ENCODE data around the gene CCAR1.

Gene CCAR1

GRCh38 chr10:68727146-68727545, 6.1 kb downstream of the CCAR1 start:
- Histone ChIP-seq H3K4me3 (ENCODE audit: low read length in 2 of 2) (no peak overlapping the region), H2BK15ac (ENCODE audit: low read length) (no peak overlapping the region), H3K4me2 (ENCODE audit: insufficient read depth, low read length, poor library complexity, severe bottlenecking) (no peak overlapping the region), H3K4ac (ENCODE audit: low read length) (no peak overlapping the region), H3K36me3 (replicated peaks in 1 of 2; ENCODE audit: control insufficient read depth in 2 of 2, insufficient read depth in 2 of 2, low read length in 2 of 2) (peaks cover 34 to 94% of the 10 kb centered on the region in 2 donors), H3K79me1 (ENCODE audit: low read depth, low read length) (peaks cover 6% of the 10 kb centered on the region), H3K23ac (ENCODE audit: low read depth, low read length, poor library complexity) (no peak overlapping the region), H3K9me3 (replicated peaks in 1 of 2; ENCODE audit: control insufficient read depth in 2 of 2, insufficient read depth in 1 of 2, low read depth in 1 of 2, low read length in 2 of 2) (no peaks in the 10 kb centered on the region), H2BK5ac (ENCODE audit: low read length) (no peak overlapping the region), H3K9ac (ENCODE audit: low read depth, low read length, poor library complexity) (no peak overlapping the region), H4K8ac (ENCODE audit: low read depth, low read length) (no peak overlapping the region), H2AFZ (ENCODE audit: low read length) (no peak overlapping the region), H2BK12ac (ENCODE audit: low read length) (no peak overlapping the region), H4K91ac (ENCODE audit: low read depth, low read length, poor library complexity) (no peak overlapping the region), H2AK5ac (ENCODE audit: low read depth, low read length) (no peak overlapping the region), H3K27me3 (ENCODE audit: control insufficient read depth in 3 of 3, insufficient read depth in 3 of 3, low read depth in 1 of 3, low read length in 3 of 3) (no peaks in the 10 kb centered on the region), H3K27ac (replicated peaks; ENCODE audit: low read length) (no peak overlapping the region), H3K18ac (ENCODE audit: low read length) (no peak overlapping the region), H3K14ac (ENCODE audit: low read length) (no peak overlapping the region), H3K4me1 (ENCODE audit: control insufficient read depth in 2 of 2, insufficient read depth in 1 of 2, low read depth in 1 of 2, low read length in 2 of 2) (peaks cover 0 to 2% of the 10 kb centered on the region in 2 donors), H2BK120ac (ENCODE audit: low read depth, low read length) (no peak overlapping the region)
- no peak for DNase-seq (ENCODE audit: low spot score)
- WGBS, 2 donors (ENCODE audit: extremely low coverage in 2 of 2, insufficient read length in 2 of 2, insufficient replicate concordance in 1 of 2) = no CpG with 5 or more reads among the region's 9 CpGs

DNA sequence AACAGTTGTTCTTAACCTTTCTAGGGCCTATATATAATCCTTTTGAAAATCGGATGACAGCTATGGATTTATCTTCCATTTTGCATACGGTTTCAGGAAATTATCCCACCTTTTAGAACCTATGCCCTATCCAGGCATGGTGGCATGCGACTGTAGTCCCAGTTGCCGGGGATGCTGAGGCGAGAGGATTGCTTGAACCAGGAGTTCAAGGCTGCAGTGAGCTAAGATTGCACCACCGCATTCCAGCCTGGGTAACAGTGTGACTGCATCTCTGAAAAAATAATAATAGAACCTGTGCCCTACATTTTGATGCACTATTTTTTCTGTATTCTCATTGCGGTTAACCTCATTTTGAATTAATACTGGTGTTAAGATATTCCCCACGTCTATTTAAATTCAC, 11.6 kb downstream of the CCAR1 start:
- no peak for DNase-seq (ENCODE audit: low spot score)
- peaks cover 38 to 98% of the 10 kb centered on the region in 2 donors for H3K36me3 ChIP-seq (replicated peaks in 1 of 2; ENCODE audit: control insufficient read depth in 2 of 2, insufficient read depth in 2 of 2, low read length in 2 of 2)
- no peaks in the 10 kb centered on the region for H3K4me1 ChIP-seq (ENCODE audit: control insufficient read depth in 2 of 2, insufficient read depth in 1 of 2, low read depth in 1 of 2, low read length in 2 of 2)
- no peak overlapping the region for H3K23ac ChIP-seq (ENCODE audit: low read depth, low read length, poor library complexity)
- no peak overlapping the region for H4K91ac ChIP-seq (ENCODE audit: low read depth, low read length, poor library complexity)
- no peak overlapping the region for H3K4me3 ChIP-seq (ENCODE audit: low read length in 2 of 2)
- H2BK12ac ChIP-seq (ENCODE audit: low read length) = no peak overlapping the region
- no peak overlapping the region for H2AFZ ChIP-seq (ENCODE audit: low read length)
- no peak overlapping the region for H3K18ac ChIP-seq (ENCODE audit: low read length)
- H2BK15ac ChIP-seq (ENCODE audit: low read length) = no peak overlapping the region
- H3K9me3 ChIP-seq (replicated peaks in 1 of 2; ENCODE audit: control insufficient read depth in 2 of 2, insufficient read depth in 1 of 2, low read depth in 1 of 2, low read length in 2 of 2) = no peaks in the 10 kb centered on the region
- H3K4me2 ChIP-seq (ENCODE audit: insufficient read depth, low read length, poor library complexity, severe bottlenecking) = no peak overlapping the region
- H2AK5ac ChIP-seq (ENCODE audit: low read depth, low read length) = no peak overlapping the region
- H4K8ac ChIP-seq (ENCODE audit: low read depth, low read length) = no peak overlapping the region
- H3K27ac ChIP-seq (replicated peaks; ENCODE audit: low read length) = no peak overlapping the region
- H3K9ac ChIP-seq (ENCODE audit: low read depth, low read length, poor library complexity) = no peak overlapping the region
- H3K14ac ChIP-seq (ENCODE audit: low read length) = no peak overlapping the region
- H3K27me3 ChIP-seq (ENCODE audit: control insufficient read depth in 3 of 3, insufficient read depth in 3 of 3, low read depth in 1 of 3, low read length in 3 of 3) = no peaks in the 10 kb centered on the region
- H3K79me1 ChIP-seq (ENCODE audit: low read depth, low read length) = peaks cover 5% of the 10 kb centered on the region
- H2BK5ac ChIP-seq (ENCODE audit: low read length) = no peak overlapping the region
- no CpG with 5 or more reads among the region's 8 CpGs for WGBS, 2 donors (ENCODE audit: extremely low coverage in 2 of 2, insufficient read length in 2 of 2, insufficient replicate concordance in 1 of 2)
- H3K4ac ChIP-seq (ENCODE audit: low read length) = no peak overlapping the region
- no peak overlapping the region for H2BK120ac ChIP-seq (ENCODE audit: low read depth, low read length)

DNA sequence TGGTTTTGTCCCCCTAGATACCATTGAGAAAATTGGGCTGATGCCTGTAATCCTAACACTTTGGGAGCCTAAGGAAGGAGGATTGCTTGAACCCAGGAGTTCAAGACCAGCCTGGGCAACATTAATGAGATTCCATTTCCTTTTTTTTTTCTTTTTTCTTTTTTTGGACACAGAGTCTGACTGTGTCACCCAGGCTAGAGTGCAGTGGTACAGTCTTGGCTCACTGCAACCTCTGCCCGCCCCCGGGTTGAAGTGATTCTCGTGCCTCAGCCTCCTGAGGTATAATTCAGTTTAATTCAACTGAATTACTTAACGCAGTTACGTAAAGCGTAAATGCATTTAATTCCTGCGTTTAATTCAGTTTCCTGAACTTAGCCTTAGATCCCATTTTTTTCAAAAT, 13.3 kb downstream of the CCAR1 start:
- H3K4me3 ChIP-seq (ENCODE audit: low read length in 2 of 2) = no peak overlapping the region
- no peak overlapping the region for H3K27ac ChIP-seq (replicated peaks; ENCODE audit: low read length)
- no peak overlapping the region for H3K23ac ChIP-seq (ENCODE audit: low read depth, low read length, poor library complexity)
- no peak overlapping the region for H2BK5ac ChIP-seq (ENCODE audit: low read length)
- H3K27me3 ChIP-seq (ENCODE audit: control insufficient read depth in 3 of 3, insufficient read depth in 3 of 3, low read depth in 1 of 3, low read length in 3 of 3) = no peaks in the 10 kb centered on the region
- no peak overlapping the region for H2BK120ac ChIP-seq (ENCODE audit: low read depth, low read length)
- peaks cover 5% of the 10 kb centered on the region for H3K79me1 ChIP-seq (ENCODE audit: low read depth, low read length)
- no peak overlapping the region for H3K4ac ChIP-seq (ENCODE audit: low read length)
- no peak overlapping the region for H3K14ac ChIP-seq (ENCODE audit: low read length)
- no peak overlapping the region for H2BK12ac ChIP-seq (ENCODE audit: low read length)
- H3K36me3 ChIP-seq (replicated peaks in 1 of 2; ENCODE audit: control insufficient read depth in 2 of 2, insufficient read depth in 2 of 2, low read length in 2 of 2) = peaks cover 35 to 99% of the 10 kb centered on the region in 2 donors
- H4K91ac ChIP-seq (ENCODE audit: low read depth, low read length, poor library complexity) = no peak overlapping the region
- no CpG with 5 or more reads among the region's 7 CpGs for WGBS, 2 donors (ENCODE audit: extremely low coverage in 2 of 2, insufficient read length in 2 of 2, insufficient replicate concordance in 1 of 2)
- no peak overlapping the region for H3K4me2 ChIP-seq (ENCODE audit: insufficient read depth, low read length, poor library complexity, severe bottlenecking)
- DNase-seq (ENCODE audit: low spot score) = no peak
- no peak overlapping the region for H3K9ac ChIP-seq (ENCODE audit: low read depth, low read length, poor library complexity)
- H3K9me3 ChIP-seq (replicated peaks in 1 of 2; ENCODE audit: control insufficient read depth in 2 of 2, insufficient read depth in 1 of 2, low read depth in 1 of 2, low read length in 2 of 2) = no peaks in the 10 kb centered on the region
- no peak overlapping the region for H2AK5ac ChIP-seq (ENCODE audit: low read depth, low read length)
- H3K18ac ChIP-seq (ENCODE audit: low read length) = no peak overlapping the region
- no peak overlapping the region for H4K8ac ChIP-seq (ENCODE audit: low read depth, low read length)
- no peak overlapping the region for H2BK15ac ChIP-seq (ENCODE audit: low read length)
- H3K4me1 ChIP-seq (ENCODE audit: control insufficient read depth in 2 of 2, insufficient read depth in 1 of 2, low read depth in 1 of 2, low read length in 2 of 2) = no peaks in the 10 kb centered on the region
- no peak overlapping the region for H2AFZ ChIP-seq (ENCODE audit: low read length)

DNA sequence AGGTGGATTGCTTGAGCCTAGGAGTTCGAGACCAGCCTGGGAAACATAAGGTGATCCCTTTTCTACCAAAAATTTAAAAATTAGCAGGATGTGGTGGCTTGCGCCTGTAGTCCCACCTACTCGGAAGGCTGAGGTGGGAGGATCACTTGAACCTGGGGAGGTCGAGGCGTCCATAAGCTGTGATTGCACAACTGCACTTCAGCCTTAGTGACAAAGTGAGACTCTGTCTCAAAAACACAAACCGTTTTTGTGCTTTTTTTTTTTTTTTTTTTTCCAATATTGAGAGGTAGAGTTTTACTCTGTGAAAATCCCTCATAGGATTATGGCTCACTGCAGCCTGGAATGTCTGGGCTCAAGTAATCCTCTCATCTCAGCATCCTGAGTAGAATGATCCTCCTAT, 14.1 kb downstream of the CCAR1 start:
- Histone ChIP-seq H3K4me3 (ENCODE audit: low read length in 2 of 2) (no peak overlapping the region), H3K4me2 (ENCODE audit: insufficient read depth, low read length, poor library complexity, severe bottlenecking) (no peak overlapping the region), H3K9ac (ENCODE audit: low read depth, low read length, poor library complexity) (no peak overlapping the region), H2BK120ac (ENCODE audit: low read depth, low read length) (no peak overlapping the region), H3K14ac (ENCODE audit: low read length) (no peak overlapping the region), H2BK15ac (ENCODE audit: low read length) (no peak overlapping the region), H3K18ac (ENCODE audit: low read length) (no peak overlapping the region), H3K27ac (replicated peaks; ENCODE audit: low read length) (no peak overlapping the region), H2BK12ac (ENCODE audit: low read length) (no peak overlapping the region), H3K4me1 (ENCODE audit: control insufficient read depth in 2 of 2, insufficient read depth in 1 of 2, low read depth in 1 of 2, low read length in 2 of 2) (no peaks in the 10 kb centered on the region), H3K36me3 (replicated peaks in 1 of 2; ENCODE audit: control insufficient read depth in 2 of 2, insufficient read depth in 2 of 2, low read length in 2 of 2) (peaks cover 33 to 99% of the 10 kb centered on the region in 2 donors), H3K4ac (ENCODE audit: low read length) (no peak overlapping the region), H2BK5ac (ENCODE audit: low read length) (no peak overlapping the region), H3K27me3 (ENCODE audit: control insufficient read depth in 3 of 3, insufficient read depth in 3 of 3, low read depth in 1 of 3, low read length in 3 of 3) (no peaks in the 10 kb centered on the region), H3K23ac (ENCODE audit: low read depth, low read length, poor library complexity) (no peak overlapping the region), H3K9me3 (replicated peaks in 1 of 2; ENCODE audit: control insufficient read depth in 2 of 2, insufficient read depth in 1 of 2, low read depth in 1 of 2, low read length in 2 of 2) (no peaks in the 10 kb centered on the region), H2AK5ac (ENCODE audit: low read depth, low read length) (no peak overlapping the region), H2AFZ (ENCODE audit: low read length) (no peak overlapping the region), H4K8ac (ENCODE audit: low read depth, low read length) (no peak overlapping the region), H4K91ac (ENCODE audit: low read depth, low read length, poor library complexity) (no peak overlapping the region), H3K79me1 (ENCODE audit: low read depth, low read length) (peaks cover 5% of the 10 kb centered on the region)
- no CpG with 5 or more reads among the region's 6 CpGs for WGBS, 2 donors (ENCODE audit: extremely low coverage in 2 of 2, insufficient read length in 2 of 2, insufficient replicate concordance in 1 of 2)
- DNase-seq (ENCODE audit: low spot score) = no peak
